Measurements from ENCODE around the gene SNTG2. TPM values are rescaled to one million over a fixed set of nuclear protein-coding genes. Genes with fewer than 3 reads are reported as not detected.
A peak's percentile ranks its signal among the peaks of the same experiment; 100 is the strongest.

Gene SNTG2
- total and polyA plus RNA-seq, 12 donors, result 0.39 to 2.8 (median 1.0) TPM; not detected in 1

GRCh38 chr2:1153920-1154319, 203.3 kb downstream of the SNTG2 start:
- intact Hi-C loops (cut with DNase I), result no loop called here
- no peak for TF ChIP-seq CTCF (IDR thresholded peaks at IDR 0.05)
- 37 to 41% methylated on average over 9 of the region's 9 CpGs for WGBS, 2 donors
- ATAC-seq (peak; percentile 64 to 88 (median 78)), DNase-seq (peak; percentile 61 to 70)
- Histone ChIP-seq H3K4me1 (peaks cover 0 to 17% (median 8%) of the 10 kb centered on the region in 9 donors), H3K9me3 (no peaks in the 10 kb centered on the region), H3K27ac (peak overlapping the region in 3 of 10 donors; percentile 45 to 54 (median 52)), H3K27me3 (no peaks in the 10 kb centered on the region), H3K36me3 (no peaks in the 10 kb centered on the region), H3K4me3 (no peak overlapping the region)

- no peak for DNase-seq
- H3K9me3 ChIP-seq, result no peaks in the 10 kb centered on the region
- intact Hi-C loops (cut with DNase I), result no loop called here
- no peak overlapping the region for H3K4me3 ChIP-seq
- no peaks in the 10 kb centered on the region for H3K27me3 ChIP-seq
- H3K4me1 ChIP-seq, result peaks cover 0 to 17% (median 8%) of the 10 kb centered on the region in 9 donors
- no peak for ATAC-seq
- no peak overlapping the region for H3K27ac ChIP-seq
- no peak for TF ChIP-seq CTCF (IDR thresholded peaks at IDR 0.05)
- 89 to 91% methylated on average over 4 of the region's 4 CpGs for WGBS, 2 donors
- no peaks in the 10 kb centered on the region for H3K36me3 ChIP-seq
Measured at GRCh38 chr2:1154710-1155594, 204.3 kb downstream of the SNTG2 start.

- 61 to 69% methylated on average over 7 of the region's 7 CpGs for WGBS, 2 donors
- no peak for ATAC-seq
- peaks cover 0 to 17% (median 8%) of the 10 kb centered on the region in 9 donors for H3K4me1 ChIP-seq
- no peaks in the 10 kb centered on the region for H3K36me3 ChIP-seq
- TF ChIP-seq CTCF (IDR thresholded peaks at IDR 0.05), result no peak
- no peak for DNase-seq
- no peak overlapping the region for H3K4me3 ChIP-seq
- no peaks in the 10 kb centered on the region for H3K27me3 ChIP-seq
- intact Hi-C loops (cut with DNase I), result no loop called here
- no peak overlapping the region for H3K27ac ChIP-seq
- H3K9me3 ChIP-seq, result no peaks in the 10 kb centered on the region
Measured at GRCh38 chr2:1156059-1156458, 205.4 kb downstream of the SNTG2 start.

GRCh38 chr2:1156531-1156930, 205.9 kb downstream of the SNTG2 start:
- intact Hi-C loops (cut with DNase I), result no loop called here
- TF ChIP-seq CTCF (IDR thresholded peaks at IDR 0.05), result no peak
- no peaks in the 10 kb centered on the region for H3K27me3 ChIP-seq
- H3K4me1 ChIP-seq, result peaks cover 0 to 17% (median 8%) of the 10 kb centered on the region in 9 donors
- DNase-seq (no peak), ATAC-seq (no peak)
- H3K36me3 ChIP-seq, result no peaks in the 10 kb centered on the region
- no peaks in the 10 kb centered on the region for H3K9me3 ChIP-seq
- no peak overlapping the region for H3K27ac ChIP-seq
- no peak overlapping the region for H3K4me3 ChIP-seq
- WGBS, 2 donors, result 56 to 60% methylated on average over 14 of the region's 14 CpGs
